ENCODE results near the gene SPX. TPM values are rescaled to one million over a fixed set of nuclear protein-coding genes. Genes with fewer than 3 reads are reported as not detected.

Gene SPX
- total RNA-seq: under 1 TPM in 1 of 4 donors, not detected in 3; 0.49 TPM

- no peak for TF ChIP-seq CTCF (IDR thresholded peaks at IDR 0.05)
- no peak for TF ChIP-seq POLR2A (IDR thresholded peaks at IDR 0.05)
- H3K4me3 ChIP-seq (ENCODE audit: low read depth, poor library complexity, severe bottlenecking): no peak within 1 kb of the TSS
- intact Hi-C loops (cut with DNase I; ENCODE audit: low total_unique reads): no loop called here
- 97 to 98% methylated on average over 1 of the region's 1 CpG for WGBS, 2 donors
- no peak for DNase-seq (ENCODE audit: low spot score in 2 of 2)
Measured at GRCh38 chr12:21526053-21526452, at the start of gene SPX. Gene SPX, plus strand, starts transcription at chr12:21526296. Its CDS starts 177 bp downstream, at chr12:21526473.

DNA sequence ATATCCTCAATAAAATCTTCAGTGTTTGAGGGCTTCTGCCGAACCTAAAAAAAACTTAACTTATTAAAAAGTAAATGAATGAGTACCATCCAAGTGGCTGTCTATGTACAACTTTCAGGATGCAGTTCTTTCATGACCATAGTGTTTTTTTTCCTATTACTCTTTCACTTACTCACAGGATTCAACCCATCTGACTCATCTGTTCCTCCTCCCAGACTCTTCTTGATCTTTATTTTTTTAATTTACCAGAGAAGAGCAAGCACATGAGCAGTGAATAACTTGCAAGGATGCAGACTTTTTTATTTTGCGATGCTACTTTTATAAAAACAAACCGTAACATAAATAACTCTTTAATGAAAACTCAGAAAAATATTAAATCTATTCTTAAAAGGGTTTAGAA lies 49.1 kb upstream of the SPX start:
- TF ChIP-seq CTCF (IDR thresholded peaks at IDR 0.05) (no peak), POLR2A (IDR thresholded peaks at IDR 0.05) (no peak)
- intact Hi-C loops (cut with DNase I; ENCODE audit: low total_unique reads): no loop called here

DNA sequence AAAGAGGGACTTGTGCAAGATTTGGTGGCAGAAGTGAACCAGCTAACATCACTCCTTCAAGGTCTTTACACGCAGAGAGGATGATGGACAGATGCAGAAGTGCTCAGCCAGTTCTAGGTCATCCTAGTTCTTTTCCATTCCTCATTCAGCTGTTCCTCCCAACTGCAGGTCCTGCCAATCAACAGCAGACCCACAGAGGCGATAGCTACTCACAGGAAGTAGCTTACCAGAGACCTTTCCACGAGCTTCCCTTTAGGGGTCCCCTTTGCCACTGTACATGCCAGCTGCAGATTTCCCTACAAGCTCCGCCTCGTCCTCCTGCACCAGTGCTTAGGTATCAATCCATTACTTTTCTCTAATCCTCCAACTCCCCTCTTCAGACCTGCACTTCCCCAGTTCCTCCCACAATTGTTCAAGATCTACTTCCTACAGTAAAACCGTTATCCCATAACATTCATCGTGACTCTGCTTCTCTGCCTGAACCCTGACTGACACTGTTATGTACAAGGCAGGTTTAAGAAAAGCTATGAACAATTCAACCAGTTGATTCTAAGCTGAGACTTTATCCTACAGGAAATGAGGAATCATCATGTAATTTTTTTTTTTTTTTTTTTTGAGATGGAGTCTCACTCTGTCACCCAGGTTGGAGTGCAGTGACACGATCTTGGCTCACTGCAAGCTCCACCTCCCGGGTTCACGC lies 47.2 kb upstream of the SPX start:
- TF ChIP-seq CTCF (IDR thresholded peaks at IDR 0.05): no peak
- no peak for TF ChIP-seq POLR2A (IDR thresholded peaks at IDR 0.05)
- WGBS, 2 donors: 91 to 92% methylated on average over 10 of the region's 10 CpGs
- intact Hi-C loops (cut with DNase I; ENCODE audit: low total_unique reads): no loop called here

More for the DNA sequence above, 49.1 kb upstream of the SPX start:
- WGBS, 2 donors: 90 to 93% methylated on average over 3 of the region's 3 CpGs
- no peak overlapping the region for H3K4me3 ChIP-seq (ENCODE audit: low read depth, poor library complexity, severe bottlenecking)
- DNase-seq (ENCODE audit: low spot score in 2 of 2): no peak

DNA sequence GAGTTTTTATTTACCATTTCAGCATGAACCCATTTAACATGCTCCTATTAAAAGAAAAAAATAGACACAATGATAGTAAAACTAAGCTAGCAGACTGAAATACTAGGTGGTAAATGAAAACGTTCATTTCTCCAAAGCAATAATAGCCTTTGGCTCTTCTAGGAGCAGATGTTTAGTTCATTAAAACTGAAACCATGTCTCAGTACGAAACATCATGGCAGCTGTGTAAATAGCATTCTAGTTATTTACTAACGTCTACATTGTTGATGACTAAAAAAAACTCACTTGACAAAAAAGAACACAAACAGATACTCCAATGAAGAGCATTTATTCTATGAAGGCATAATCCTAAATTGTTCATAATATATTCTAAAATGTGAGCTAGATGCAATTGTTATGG lies 42.6 kb upstream of the SPX start:
- DNase-seq (ENCODE audit: low spot score in 2 of 2): no peak
- no peak overlapping the region for H3K4me3 ChIP-seq (ENCODE audit: low read depth, poor library complexity, severe bottlenecking)
- no peak for TF ChIP-seq CTCF (IDR thresholded peaks at IDR 0.05)
- no peak for TF ChIP-seq POLR2A (IDR thresholded peaks at IDR 0.05)
- 79 to 83% methylated on average over 3 of the region's 3 CpGs for WGBS, 2 donors
- intact Hi-C loops (cut with DNase I; ENCODE audit: low total_unique reads): no loop called here

More for the DNA sequence above, 47.2 kb upstream of the SPX start:
- no peak overlapping the region for H3K4me3 ChIP-seq (ENCODE audit: low read depth, poor library complexity, severe bottlenecking)
- DNase-seq (ENCODE audit: low spot score in 2 of 2): no peak

DNA sequence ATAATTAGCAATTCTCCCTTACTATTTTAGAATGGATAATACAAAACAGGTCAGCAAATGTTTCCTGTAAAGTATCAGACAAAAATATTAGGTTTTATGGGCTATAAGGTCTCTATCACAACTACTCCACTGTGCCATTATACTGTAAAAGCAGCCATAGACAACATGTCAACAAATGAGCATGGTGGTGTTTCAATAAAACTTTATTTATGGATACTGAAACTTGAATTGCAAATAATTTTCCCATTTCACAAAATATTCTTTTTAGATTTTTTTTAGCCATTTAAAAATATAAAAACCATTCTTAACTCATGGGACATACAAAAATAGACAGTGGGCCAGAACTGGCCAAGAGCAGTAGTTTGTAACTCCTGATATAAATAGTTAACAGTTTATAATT lies 40.1 kb upstream of the SPX start:
- no peak for DNase-seq (ENCODE audit: low spot score in 2 of 2)
- no peak for TF ChIP-seq CTCF (IDR thresholded peaks at IDR 0.05)
- H3K4me3 ChIP-seq (ENCODE audit: low read depth, poor library complexity, severe bottlenecking): no peak overlapping the region
- intact Hi-C loops (cut with DNase I; ENCODE audit: low total_unique reads): no loop called here

GRCh38 chr12:21499765-21500164 lies 26.3 kb upstream of the SPX start:
- intact Hi-C loops (cut with DNase I; ENCODE audit: low total_unique reads): no loop called here
- TF ChIP-seq POLR2A (IDR thresholded peaks at IDR 0.05): no peak
- no peak for TF ChIP-seq CTCF (IDR thresholded peaks at IDR 0.05)
- 67% methylated on average over 2 of the region's 2 CpGs for whole genome bisulfite sequencing, 2 donors
- no peak for DNase-seq (ENCODE audit: low spot score in 2 of 2)
- no peak overlapping the region for H3K4me3 ChIP-seq (ENCODE audit: low read depth, poor library complexity, severe bottlenecking)

Data from lower leg skin (tissue), 4 donors.